Thoracic aorta (tissue), 2 donors: ENCODE measurements around the gene CEBPA. TPM values are rescaled to one million over a fixed set of nuclear protein-coding genes. Genes with fewer than 3 reads are reported as not detected.

ENCODE experiments used
- ATAC-seq: fragments of 150-250 bp; one replicate; pipeline ENCODE4 v1.8.0; 2017; ENCODE audit warnings: low read depth; ENCODE audit not compliant: insufficient number of reproducible peaks, low FRiP score
- DNase-seq: peaks from one replicate; pipeline ENCODE4 v3.0.0-alpha.2; 2020; ENCODE audit warnings: low spot score
- H3K27ac ChIP-seq, 2 donors: fragments of 200-600 bp; sonication (generic); 1 replicate in 1 of 2; 2 replicates in 1 of 2; pipeline ENCODE4 v1.5.1; 2016; ENCODE audit warnings: mild to moderate bottlenecking in 2 of 2, moderate library complexity in 2 of 2
- H3K27me3 ChIP-seq: fragments of 200-600 bp; sonication (generic); replicated peaks from 2 replicates; pipeline ENCODE4 v1.6.0; 2016; ENCODE audit warnings: mild to moderate bottlenecking; ENCODE audit not compliant: insufficient read depth
- H3K36me3 ChIP-seq: fragments of 200-600 bp; sonication (generic); one replicate; pipeline ENCODE4 v1.5.1; 2016
- H3K4me1 ChIP-seq, 2 donors: fragments of 200-600 bp; sonication (generic); 1 replicate in 1 of 2; 2 replicates in 1 of 2; pipeline versions ENCODE4 v1.5.1 to v1.6.0; 2016; ENCODE audit warnings: low read depth in 2 of 2, mild to moderate bottlenecking in 1 of 2; ENCODE audit not compliant: control insufficient read depth in 1 of 2
- H3K4me3 ChIP-seq: fragments of 200-600 bp; sonication (generic); 2 replicates; pipeline ENCODE4 v1.5.1; 2016; ENCODE audit warnings: mild to moderate bottlenecking
- H3K9me3 ChIP-seq: fragments of 200-600 bp; sonication (generic); 2 replicates; pipeline ENCODE4 v1.5.1; 2016
- CTCF ChIP-seq: fragments of 200-600 bp; sonication (generic); IDR thresholded peaks from one replicate; pipeline ENCODE4 v1.5.1; 2019; ENCODE audit warnings: antibody characterized with exemption
- total RNA-seq, 2 donors: library from RNA; depleted of rRNA; stranded (reverse); fragments of >200 nt; gene quantifications; one replicate each; pipeline versions ENCODE4 v1.1.0 to v1.2.3, GENCODE V29; 2016

The CEBPA gene
- total RNA-seq, 2 donors from 2014 or later = 4.7 to 4.9 TPM

GRCh38 chr19:33285441-33285927 lies 16.9 kb downstream of the CEBPA start:
- DNase-seq (no peak), ATAC-seq (no peak)
- no peaks in the 10 kb centered on the region for H3K4me1 ChIP-seq
- no peak overlapping the region for H3K27ac ChIP-seq
- no peak for TF ChIP-seq CTCF
- H3K27me3 ChIP-seq = no peaks in the 10 kb centered on the region
- no peaks in the 10 kb centered on the region for H3K36me3 ChIP-seq
- H3K9me3 ChIP-seq = peaks cover 3% of the 10 kb centered on the region
- H3K4me3 ChIP-seq = no peak overlapping the region

- TF ChIP-seq CTCF = no peak
- Histone ChIP-seq H3K4me1 (no peaks in the 10 kb centered on the region), H3K36me3 (no peaks in the 10 kb centered on the region), H3K27ac (no peak overlapping the region), H3K9me3 (peaks cover 3% of the 10 kb centered on the region), H3K4me3 (no peak overlapping the region), H3K27me3 (no peaks in the 10 kb centered on the region)
- no peak for ATAC-seq
- no peak for DNase-seq
These were observed 17.6 kb downstream of the CEBPA start for GRCh38 chr19:33284756-33285155.

- DNase-seq (no peak), ATAC-seq (no peak)
- H3K4me3 ChIP-seq = no peak overlapping the region
- peaks cover 3% of the 10 kb centered on the region for H3K9me3 ChIP-seq
- no peak overlapping the region for H3K27ac ChIP-seq
- H3K36me3 ChIP-seq = no peaks in the 10 kb centered on the region
- no peak for TF ChIP-seq CTCF
- no peaks in the 10 kb centered on the region for H3K4me1 ChIP-seq
- no peaks in the 10 kb centered on the region for H3K27me3 ChIP-seq
These were observed 18.1 kb downstream of the CEBPA start for GRCh38 chr19:33284146-33284643.

- TF ChIP-seq CTCF = no peak
- Histone ChIP-seq H3K27me3 (no peaks in the 10 kb centered on the region), H3K4me3 (no peak overlapping the region), H3K36me3 (no peaks in the 10 kb centered on the region), H3K27ac (no peak overlapping the region), H3K4me1 (no peaks in the 10 kb centered on the region), H3K9me3 (peaks cover 3% of the 10 kb centered on the region)
- ATAC-seq (no peak), DNase-seq (no peak)
These were observed 18.7 kb downstream of the CEBPA start for GRCh38 chr19:33283589-33283988.

- DNase-seq = no peak
- no peak for TF ChIP-seq CTCF
- Histone ChIP-seq H3K36me3 (no peaks in the 10 kb centered on the region), H3K4me1 (no peaks in the 10 kb centered on the region), H3K9me3 (no peaks in the 10 kb centered on the region), H3K4me3 (no peak overlapping the region), H3K27ac (no peak overlapping the region), H3K27me3 (no peaks in the 10 kb centered on the region)
- ATAC-seq = no peak
These were observed 20.2 kb downstream of the CEBPA start for GRCh38 chr19:33282036-33282671.
